AG04450 (cell line): Measurements from ENCODE around the gene TACC2. TPM values are rescaled to one million over a fixed set of nuclear protein-coding genes. Genes with fewer than 3 reads are reported as not detected.

Experiments
- CTCF ChIA-PET: fragments of 300-600, 350-600 bp; formaldehyde crosslinking; extraction: SDS; loops from one replicate; lab custom pipeline; 2022; ENCODE audit warnings: antibody characterized with exemption, inconsistent platforms; lab: Charles Lee
- POLR2A ChIA-PET: fragments of 350-600 bp; formaldehyde crosslinking; extraction: SDS; loops from one replicate; lab custom pipeline; 2021; ENCODE audit warnings: antibody characterized with exemption, inconsistent platforms; lab: Yijun Ruan, JAX
- DNase-seq: peaks from one replicate; pipeline ENCODE4 v3.0.0-alpha.2; 2011; ENCODE audit warnings: low read depth, low spot score
- H3K27ac ChIP-seq: one replicate; pipeline ENCODE4 v1.5.1; 2012; ENCODE audit warnings: low read depth, low read length, control low read depth
- H3K27me3 ChIP-seq: one replicate; pipeline ENCODE4 v1.6.0; 2012; ENCODE audit warnings: low read length; ENCODE audit not compliant: control insufficient read depth, insufficient read depth
- H3K4me3 ChIP-seq: 2 replicates; pipeline ENCODE4 v1.5.1; 2011; ENCODE audit warnings: mild to moderate bottlenecking, low read depth, low read length, control low read depth
- H3K9me3 ChIP-seq: 2 replicates; pipeline ENCODE4 v1.5.1; 2012; ENCODE audit warnings: low read length; ENCODE audit not compliant: control insufficient read depth, insufficient read depth
- polyA plus RNA-seq: library from polyadenylated mRNA; depleted of rRNA; stranded (reverse); fragments of >200 nt; gene quantifications from 2 replicates; pipeline ENCODE4 v1.2.3, GENCODE V29; 2011
- TF ChIP-seq, protein P1 (sequence below): IDR thresholded peaks from 2 replicates; pipeline ENCODE4 v1.5.1; 2011; ENCODE audit warnings: low read depth, low read length, control low read depth, inconsistent platforms

TACC2 gene
- polyA plus RNA-seq, 1 experiment = 16.8 TPM

DNA sequence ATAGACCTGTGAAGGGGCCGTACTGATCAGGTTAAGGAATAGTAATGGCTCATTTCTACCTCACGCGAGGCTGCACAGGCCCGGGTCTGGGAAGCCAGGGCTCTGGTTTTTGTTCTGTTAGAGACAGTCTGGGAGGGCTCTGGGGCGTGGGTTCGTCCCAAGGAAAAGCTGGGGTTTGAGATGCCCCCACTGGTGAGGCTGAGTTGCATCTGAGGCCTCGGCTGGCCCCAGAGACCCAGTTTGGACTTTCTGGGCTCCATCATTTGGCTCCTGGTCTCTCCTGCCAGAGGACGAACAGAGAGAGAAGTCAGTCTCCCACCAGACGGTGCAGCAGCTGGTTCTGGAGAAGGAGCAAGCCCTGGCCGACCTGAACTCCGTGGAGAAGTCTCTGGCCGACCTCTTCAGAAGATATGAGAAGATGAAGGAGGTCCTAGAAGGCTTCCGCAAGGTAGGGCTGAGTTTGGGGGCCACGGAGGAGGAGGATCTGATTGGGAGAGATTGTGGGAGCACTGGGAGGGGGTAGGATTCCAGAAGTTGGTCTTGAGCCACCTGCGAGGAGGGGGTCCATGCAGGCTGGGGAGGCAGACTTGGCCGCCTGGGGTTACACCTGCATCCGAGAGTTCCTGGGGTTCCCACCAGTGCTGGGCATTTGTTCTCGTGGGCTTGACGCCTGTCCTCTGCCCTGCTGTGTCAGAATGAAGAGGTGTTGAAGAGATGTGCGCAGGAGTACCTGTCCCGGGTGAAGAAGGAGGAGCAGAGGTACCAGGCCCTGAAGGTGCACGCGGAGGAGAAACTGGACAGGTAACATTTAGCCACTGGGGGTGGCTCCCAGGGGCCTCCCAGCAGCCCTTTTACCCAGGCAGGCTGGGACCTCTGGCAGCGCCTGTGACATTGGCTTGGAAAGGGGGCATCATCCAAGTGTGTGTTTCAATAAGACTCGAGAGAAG is 259.7 kb downstream of the TACC2 start:
- Histone ChIP-seq H3K27me3 (no peaks in the 10 kb centered on the region), H3K9me3 (no peaks in the 10 kb centered on the region), H3K4me3 (no peak overlapping the region), H3K27ac (no peak overlapping the region)
- ChIA-PET POLR2A (no interaction called here), CTCF (interaction anchor here (1.3 kb wide), 1 partner anchor 19 kb away, joined by 3 read pairs; no protein-coding TSS in a partner anchor)
- no peak for DNase-seq
- TF ChIP-seq, protein P1, sequence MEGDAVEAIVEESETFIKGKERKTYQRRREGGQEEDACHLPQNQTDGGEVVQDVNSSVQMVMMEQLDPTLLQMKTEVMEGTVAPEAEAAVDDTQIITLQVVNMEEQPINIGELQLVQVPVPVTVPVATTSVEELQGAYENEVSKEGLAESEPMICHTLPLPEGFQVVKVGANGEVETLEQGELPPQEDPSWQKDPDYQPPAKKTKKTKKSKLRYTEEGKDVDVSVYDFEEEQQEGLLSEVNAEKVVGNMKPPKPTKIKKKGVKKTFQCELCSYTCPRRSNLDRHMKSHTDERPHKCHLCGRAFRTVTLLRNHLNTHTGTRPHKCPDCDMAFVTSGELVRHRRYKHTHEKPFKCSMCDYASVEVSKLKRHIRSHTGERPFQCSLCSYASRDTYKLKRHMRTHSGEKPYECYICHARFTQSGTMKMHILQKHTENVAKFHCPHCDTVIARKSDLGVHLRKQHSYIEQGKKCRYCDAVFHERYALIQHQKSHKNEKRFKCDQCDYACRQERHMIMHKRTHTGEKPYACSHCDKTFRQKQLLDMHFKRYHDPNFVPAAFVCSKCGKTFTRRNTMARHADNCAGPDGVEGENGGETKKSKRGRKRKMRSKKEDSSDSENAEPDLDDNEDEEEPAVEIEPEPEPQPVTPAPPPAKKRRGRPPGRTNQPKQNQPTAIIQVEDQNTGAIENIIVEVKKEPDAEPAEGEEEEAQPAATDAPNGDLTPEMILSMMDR = no peak

DNA sequence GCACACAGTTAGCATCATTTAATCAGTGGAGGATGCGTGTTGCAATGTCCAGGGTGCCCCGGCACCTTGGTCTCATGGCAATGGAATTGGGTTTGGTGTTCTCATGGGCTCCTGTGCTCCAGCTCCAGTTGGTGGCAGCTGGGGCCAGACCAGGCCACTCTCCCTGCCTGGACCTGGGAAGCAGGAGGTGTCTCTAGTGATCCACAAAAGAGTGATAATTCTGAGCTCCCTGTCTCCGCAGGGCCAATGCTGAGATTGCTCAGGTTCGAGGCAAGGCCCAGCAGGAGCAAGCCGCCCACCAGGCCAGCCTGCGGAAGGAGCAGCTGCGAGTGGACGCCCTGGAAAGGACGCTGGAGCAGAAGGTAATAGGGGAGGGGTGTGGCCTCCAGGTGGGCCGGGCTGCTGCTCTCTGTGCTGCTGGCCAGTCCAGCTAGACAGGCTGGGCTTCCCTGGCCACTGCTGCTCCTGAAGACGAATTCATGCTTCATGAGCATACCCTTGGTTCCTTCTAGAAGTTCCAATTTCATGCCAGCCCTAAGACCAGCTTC is 260.4 kb downstream of the TACC2 start:
- TF ChIP-seq, protein P1 = no peak
- H3K27ac ChIP-seq = no peak overlapping the region
- ChIA-PET CTCF (interaction anchor here (1.3 kb wide), 1 partner anchor 19 kb away, joined by 3 read pairs; no protein-coding TSS in a partner anchor), POLR2A (no interaction called here)
- no peaks in the 10 kb centered on the region for H3K27me3 ChIP-seq
- no peak overlapping the region for H3K4me3 ChIP-seq
- no peaks in the 10 kb centered on the region for H3K9me3 ChIP-seq
- DNase-seq = no peak

DNA sequence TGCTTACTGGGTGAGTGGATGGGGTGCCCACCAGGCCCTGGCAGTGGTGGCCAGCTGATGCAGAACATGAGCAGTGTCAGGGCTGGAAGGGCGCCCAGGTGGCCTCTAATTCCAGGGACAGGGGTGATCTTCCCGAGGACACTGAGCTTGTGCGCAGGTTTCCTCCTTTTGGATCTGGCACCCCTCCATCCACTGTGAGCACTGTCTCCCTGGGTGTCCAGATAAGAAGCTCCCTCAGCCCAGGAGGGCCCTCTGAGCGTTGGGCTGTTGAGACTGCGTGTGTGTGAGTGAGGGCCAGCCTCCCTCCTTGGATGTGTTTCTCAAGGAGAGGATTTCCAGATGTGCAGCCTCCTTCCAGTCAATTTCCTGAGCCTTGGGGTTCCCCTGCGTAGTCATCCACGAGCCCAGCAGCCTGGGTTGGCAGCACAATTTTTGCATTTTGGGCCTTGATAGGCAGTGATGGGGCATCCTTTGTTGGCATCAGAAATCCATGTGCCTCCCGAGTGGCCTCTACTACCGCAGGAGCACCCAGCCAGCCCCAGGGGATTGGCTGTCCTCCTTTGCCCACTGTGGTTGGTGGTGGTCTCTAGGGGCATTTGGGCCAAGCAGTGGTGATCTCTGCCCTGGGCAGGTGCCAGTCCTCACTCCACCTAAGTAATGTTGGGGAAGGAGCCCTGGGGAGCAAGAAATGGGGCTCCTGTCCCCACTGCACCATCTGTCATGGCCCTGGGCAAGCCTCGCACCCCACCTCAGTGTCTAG is 261.2 kb downstream of the TACC2 start:
- TF ChIP-seq, protein P1 = no peak
- DNase-seq = no peak
- CTCF ChIA-PET = interaction anchor here (0.8 kb wide), 1 partner anchor 18 kb away, joined by 6 read pairs; no protein-coding TSS in a partner anchor
- Histone ChIP-seq H3K27ac (no peak overlapping the region), H3K27me3 (no peaks in the 10 kb centered on the region), H3K4me3 (no peak overlapping the region), H3K9me3 (no peaks in the 10 kb centered on the region)
- POLR2A ChIA-PET = no interaction called here

DNA sequence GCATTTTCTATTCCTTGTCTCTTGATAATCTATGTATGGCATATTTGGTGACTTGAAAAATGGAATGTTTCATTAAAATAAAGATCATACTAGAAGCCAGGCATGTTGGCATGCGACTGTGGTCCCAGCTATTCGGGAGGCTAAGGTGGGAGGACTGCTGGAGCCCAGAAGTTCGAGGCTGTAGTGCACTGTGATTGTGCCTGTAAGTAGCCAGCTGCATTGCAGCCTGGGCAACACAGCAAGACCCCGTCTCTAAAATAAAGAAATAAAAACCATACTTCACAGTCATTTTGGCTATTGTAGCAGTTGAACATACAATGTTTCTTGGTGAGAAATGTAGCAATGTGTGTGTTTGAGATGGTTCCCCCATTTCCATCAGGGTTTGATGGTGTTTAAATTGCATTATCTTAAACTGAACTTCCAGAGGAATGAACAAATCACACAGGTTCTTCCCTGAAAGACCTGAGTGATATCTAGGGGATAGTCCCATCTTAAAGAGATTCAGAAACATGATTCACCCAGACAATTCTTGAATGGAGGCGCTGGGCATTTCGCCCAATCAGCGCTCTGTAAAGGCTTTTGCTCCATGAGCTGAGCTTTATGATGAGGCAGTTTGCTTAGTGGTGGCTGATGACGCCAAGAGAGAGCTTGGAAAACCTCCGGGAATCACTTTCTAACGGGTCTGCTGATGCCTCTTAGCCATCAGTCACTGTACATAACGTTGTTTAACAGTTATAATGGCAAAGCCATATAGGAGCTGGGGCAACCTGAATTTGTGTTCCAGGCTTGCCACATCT is 262.7 kb downstream of the TACC2 start:
- H3K4me3 ChIP-seq = no peak overlapping the region
- TF ChIP-seq, protein P1 = no peak
- no peaks in the 10 kb centered on the region for H3K9me3 ChIP-seq
- POLR2A ChIA-PET = no interaction called here
- no peak for DNase-seq
- H3K27me3 ChIP-seq = no peaks in the 10 kb centered on the region
- CTCF ChIA-PET = no interaction called here
- no peak overlapping the region for H3K27ac ChIP-seq
